Measurements from ENCODE around the gene PRG2.

GRCh38 chr11:57341250-57341808, 49.1 kb downstream of the PRG2 start:
- TF ChIP-seq CTCF (IDR thresholded peaks at IDR 0.05) (no peak), AFF4 (CRISPR knock-in tag; IDR thresholded peaks at IDR 0.05; ENCODE audit: borderline replicate concordance) (no peak), GRHL2 (CRISPR knock-in tag; IDR thresholded peaks at IDR 0.05; ENCODE audit: insufficient replicate concordance, severe bottlenecking) (no peak), E2F5 (CRISPR knock-in tag; IDR thresholded peaks at IDR 0.05) (no peak), GABPB1 (CRISPR knock-in tag; IDR thresholded peaks at IDR 0.05) (no peak), TEAD4 (CRISPR knock-in tag; IDR thresholded peaks at IDR 0.05) (no peak), FOXK1 (CRISPR knock-in tag; IDR thresholded peaks at IDR 0.05) (no peak), FOXP4 (CRISPR knock-in tag; IDR thresholded peaks at IDR 0.05) (no peak), CREB1 (CRISPR knock-in tag; IDR thresholded peaks at IDR 0.05) (no peak), SMAD4 (CRISPR knock-in tag; IDR thresholded peaks at IDR 0.05) (no peak)

Data from WTC11 (cell line).